Measurements from ENCODE around the gene CXCR5. TPM values are rescaled to one million over a fixed set of nuclear protein-coding genes. Genes with fewer than 3 reads are reported as not detected.

CXCR5 gene
- total RNA-seq, 4 donors from 2014 or later, result 0.17 TPM; not detected in 3

- WGBS, result 9% methylated on average over 8 of the region's 13 CpGs
- H3K4me3 ChIP-seq, result peak overlapping the region; percentile 93 to 97 (median 94)
- intact Hi-C loops (cut with DNase I), result no loop called here
- H3K4me1 ChIP-seq, result peaks cover 98 to 100% (median 100%) of the 10 kb centered on the region in 4 donors
- DNase-seq (ENCODE audit: extremely low spot score), result no peak
- peak overlapping the region; percentile 90 to 98 (median 96) for H3K27ac ChIP-seq (replicated peaks in 1 of 4)
- no peaks in the 10 kb centered on the region for H3K36me3 ChIP-seq
- H3K9me3 ChIP-seq, result no peaks in the 10 kb centered on the region
- no peaks in the 10 kb centered on the region for H3K27me3 ChIP-seq
- peak; percentile 8 for TF ChIP-seq POLR2A (IDR thresholded peaks at IDR 0.05; ENCODE audit: low read depth)
- no peak for TF ChIP-seq POLR2AphosphoS5 (IDR thresholded peaks at IDR 0.05)
- TF ChIP-seq EP300 (IDR thresholded peaks at IDR 0.05), result no peak
- TF ChIP-seq CTCF (IDR thresholded peaks at IDR 0.05), result no peak
Measured at GRCh38 chr11:118918686-118919280, 35.1 kb downstream of the CXCR5 start.

- intact Hi-C loops (cut with DNase I), result no loop called here
- peaks cover 81 to 87% (median 84%) of the 10 kb centered on the region in 4 donors for H3K4me1 ChIP-seq
- H3K27ac ChIP-seq (replicated peaks in 1 of 4), result peak overlapping the region; percentile 90 to 98 (median 96)
- DNase-seq (ENCODE audit: extremely low spot score), result peak; percentile 96
- TF ChIP-seq EP300 (IDR thresholded peaks at IDR 0.05) (no peak), POLR2AphosphoS5 (IDR thresholded peaks at IDR 0.05) (peak in 1 of 2 donors; percentile 46)
- H3K27me3 ChIP-seq, result no peaks in the 10 kb centered on the region
- no peaks in the 10 kb centered on the region for H3K36me3 ChIP-seq
- H3K9me3 ChIP-seq, result no peaks in the 10 kb centered on the region
- peak overlapping the region; percentile 93 to 97 (median 94) for H3K4me3 ChIP-seq
- 5% methylated on average over 12 of the region's 13 CpGs for WGBS
Measured at GRCh38 chr11:118921121-118921928, 37.6 kb downstream of the CXCR5 start.

- H3K36me3 ChIP-seq, result no peaks in the 10 kb centered on the region
- H3K9me3 ChIP-seq, result no peaks in the 10 kb centered on the region
- intact Hi-C loops (cut with DNase I), result loop anchor here (2.0 kb wide), 1 partner anchor 13 kb away; no protein-coding TSS in a partner anchor
- H3K27me3 ChIP-seq, result no peaks in the 10 kb centered on the region
- H3K27ac ChIP-seq (replicated peaks in 1 of 4), result peak overlapping the region; percentile 90 to 98 (median 96)
- WGBS, result no CpG with 5 or more reads among the region's 20 CpGs
- TF ChIP-seq POLR2AphosphoS5 (IDR thresholded peaks at IDR 0.05) (peak in 1 of 2 donors; percentile 88), EP300 (IDR thresholded peaks at IDR 0.05) (no peak), POLR2A (IDR thresholded peaks at IDR 0.05; ENCODE audit: low read depth) (peak; percentile 58), CTCF (IDR thresholded peaks at IDR 0.05) (no peak)
- H3K4me1 ChIP-seq, result peaks cover 76 to 87% (median 84%) of the 10 kb centered on the region in 4 donors
- no peak for DNase-seq (ENCODE audit: extremely low spot score)
- H3K4me3 ChIP-seq, result peak overlapping the region; percentile 93 to 97 (median 94)
Measured at GRCh38 chr11:118921929-118922744, 38.4 kb downstream of the CXCR5 start.

GRCh38 chr11:118922745-118923627 is 39.3 kb downstream of the CXCR5 start:
- no peak for DNase-seq (ENCODE audit: extremely low spot score)
- Histone ChIP-seq H3K27me3 (no peaks in the 10 kb centered on the region), H3K36me3 (no peaks in the 10 kb centered on the region), H3K4me3 (peak overlapping the region; percentile 93 to 97 (median 94)), H3K27ac (replicated peaks in 1 of 4) (peak overlapping the region; percentile 90 to 98 (median 96)), H3K9me3 (no peaks in the 10 kb centered on the region), H3K4me1 (peaks cover 74 to 87% (median 84%) of the 10 kb centered on the region in 4 donors)
- 34% methylated on average over 8 of the region's 9 CpGs for WGBS
- intact Hi-C loops (cut with DNase I), result loop anchor here (2.0 kb wide), 1 partner anchor 14 kb away; no protein-coding TSS in a partner anchor
- TF ChIP-seq POLR2AphosphoS5 (IDR thresholded peaks at IDR 0.05) (no peak), POLR2A (IDR thresholded peaks at IDR 0.05; ENCODE audit: low read depth) (no peak), CTCF (IDR thresholded peaks at IDR 0.05) (no peak), EP300 (IDR thresholded peaks at IDR 0.05) (no peak)

Data from esophagus muscularis mucosa (tissue), 4 donors.